Mucosa of rectum (tissue), 2 donors: ENCODE data around the gene FOXO1.

Source experiments
- H3K27ac ChIP-seq, 2 donors: one replicate each; pipeline ENCODE4 v1.7.0; 2013; ENCODE audit warnings: inconsistent platforms in 2 of 2, low read depth in 2 of 2, low read length in 2 of 2
- H3K27me3 ChIP-seq, 2 donors: one replicate each; pipeline ENCODE4 v1.7.0; 2013; ENCODE audit warnings: low read length in 2 of 2; ENCODE audit not compliant: control insufficient read depth in 2 of 2, insufficient read depth in 2 of 2
- H3K36me3 ChIP-seq, 2 donors: one replicate each; pipeline ENCODE4 v1.7.0; 2013; ENCODE audit warnings: low read length in 2 of 2; ENCODE audit not compliant: control insufficient read depth in 2 of 2, insufficient read depth in 2 of 2
- H3K4me1 ChIP-seq, 2 donors: one replicate each; pipeline ENCODE4 v1.7.0; 2013; ENCODE audit warnings: low read length in 2 of 2, mild to moderate bottlenecking in 1 of 2; ENCODE audit not compliant: control insufficient read depth in 2 of 2, insufficient read depth in 2 of 2
- H3K4me3 ChIP-seq, 2 donors: one replicate each; pipeline ENCODE4 v1.7.0; 2013; ENCODE audit warnings: low read length in 2 of 2
- H3K9ac ChIP-seq, 2 donors: one replicate each; pipeline ENCODE4 v1.7.0; 2013; ENCODE audit warnings: low read length in 2 of 2, low read depth in 1 of 2, mild to moderate bottlenecking in 1 of 2
- H3K9me3 ChIP-seq, 2 donors: one replicate each; pipeline ENCODE4 v1.7.0; 2013; ENCODE audit warnings: low read length in 2 of 2; ENCODE audit not compliant: control insufficient read depth in 2 of 2
- donor health status: healthy.
- donor health status: Normal muscosa, but diverticular disease.

FOXO1 gene

GRCh38 chr13:40611635-40612034 is 54.8 kb downstream of the FOXO1 start:
- Histone ChIP-seq H3K27me3 (no peaks in the 10 kb centered on the region), H3K4me3 (no peak overlapping the region), H3K36me3 (no peaks in the 10 kb centered on the region), H3K4me1 (peaks cover 22 to 30% of the 10 kb centered on the region in 2 donors), H3K9me3 (no peaks in the 10 kb centered on the region), H3K27ac (no peak overlapping the region), H3K9ac (no peak overlapping the region)

GRCh38 chr13:40611004-40611403 is 55.4 kb downstream of the FOXO1 start:
- Histone ChIP-seq H3K27me3 (no peaks in the 10 kb centered on the region), H3K4me3 (no peak overlapping the region), H3K9me3 (no peaks in the 10 kb centered on the region), H3K36me3 (no peaks in the 10 kb centered on the region), H3K27ac (no peak overlapping the region), H3K4me1 (peaks cover 22 to 30% of the 10 kb centered on the region in 2 donors), H3K9ac (no peak overlapping the region)

- H3K9me3 ChIP-seq = no peaks in the 10 kb centered on the region
- H3K27me3 ChIP-seq = no peaks in the 10 kb centered on the region
- H3K4me3 ChIP-seq = no peak overlapping the region
- H3K27ac ChIP-seq = peak overlapping the region in 1 of 2 donors; percentile 44
- no peak overlapping the region for H3K9ac ChIP-seq
- H3K36me3 ChIP-seq = no peaks in the 10 kb centered on the region
- H3K4me1 ChIP-seq = peaks cover 20 to 30% of the 10 kb centered on the region in 2 donors
These were observed 56.3 kb downstream of the FOXO1 start for GRCh38 chr13:40609972-40610726.

- Histone ChIP-seq H3K4me3 (no peak overlapping the region), H3K27me3 (no peaks in the 10 kb centered on the region), H3K36me3 (no peaks in the 10 kb centered on the region), H3K4me1 (peaks cover 7 to 15% of the 10 kb centered on the region in 2 donors), H3K9me3 (no peaks in the 10 kb centered on the region), H3K27ac (no peak overlapping the region), H3K9ac (no peak overlapping the region)
These were observed 58.1 kb downstream of the FOXO1 start for GRCh38 chr13:40608308-40608707.

- Histone ChIP-seq H3K4me3 (no peak overlapping the region), H3K9ac (no peak overlapping the region), H3K27ac (no peak overlapping the region), H3K27me3 (no peaks in the 10 kb centered on the region), H3K9me3 (no peaks in the 10 kb centered on the region), H3K4me1 (peaks cover 7 to 9% of the 10 kb centered on the region in 2 donors), H3K36me3 (no peaks in the 10 kb centered on the region)
These were observed 60.9 kb downstream of the FOXO1 start for GRCh38 chr13:40605573-40605972.

- Histone ChIP-seq H3K36me3 (no peaks in the 10 kb centered on the region), H3K9ac (no peak overlapping the region), H3K4me3 (no peak overlapping the region), H3K27me3 (no peaks in the 10 kb centered on the region), H3K4me1 (peaks cover 0 to 2% of the 10 kb centered on the region in 2 donors), H3K9me3 (no peaks in the 10 kb centered on the region), H3K27ac (no peak overlapping the region)
These were observed 62.3 kb downstream of the FOXO1 start for GRCh38 chr13:40604135-40604534.

- no peaks in the 10 kb centered on the region for H3K27me3 ChIP-seq
- H3K9ac ChIP-seq = no peak overlapping the region
- H3K4me3 ChIP-seq = no peak overlapping the region
- no peaks in the 10 kb centered on the region for H3K9me3 ChIP-seq
- no peak overlapping the region for H3K27ac ChIP-seq
- no peaks in the 10 kb centered on the region for H3K36me3 ChIP-seq
- H3K4me1 ChIP-seq = peaks cover 2 to 11% of the 10 kb centered on the region in 2 donors
These were observed 66.2 kb downstream of the FOXO1 start for GRCh38 chr13:40600149-40600751.

GRCh38 chr13:40599747-40600146 is 66.7 kb downstream of the FOXO1 start:
- H3K9me3 ChIP-seq = no peaks in the 10 kb centered on the region
- H3K4me3 ChIP-seq = no peak overlapping the region
- no peaks in the 10 kb centered on the region for H3K27me3 ChIP-seq
- H3K4me1 ChIP-seq = peaks cover 2 to 11% of the 10 kb centered on the region in 2 donors
- no peak overlapping the region for H3K27ac ChIP-seq
- H3K36me3 ChIP-seq = no peaks in the 10 kb centered on the region
- no peak overlapping the region for H3K9ac ChIP-seq

GRCh38 chr13:40599124-40599523 is 67.3 kb downstream of the FOXO1 start:
- Histone ChIP-seq H3K27ac (no peak overlapping the region), H3K9me3 (no peaks in the 10 kb centered on the region), H3K4me3 (no peak overlapping the region), H3K27me3 (no peaks in the 10 kb centered on the region), H3K9ac (no peak overlapping the region), H3K36me3 (no peaks in the 10 kb centered on the region), H3K4me1 (peaks cover 2 to 11% of the 10 kb centered on the region in 2 donors)

- Histone ChIP-seq H3K27ac (no peak overlapping the region), H3K4me1 (peaks cover 2 to 11% of the 10 kb centered on the region in 2 donors), H3K9me3 (no peaks in the 10 kb centered on the region), H3K36me3 (no peaks in the 10 kb centered on the region), H3K9ac (no peak overlapping the region), H3K27me3 (no peaks in the 10 kb centered on the region), H3K4me3 (no peak overlapping the region)
These were observed 67.9 kb downstream of the FOXO1 start for GRCh38 chr13:40598569-40598968.
